B cell (primary cell): ENCODE measurements around the gene PTPRM. TPM values are rescaled to one million over a fixed set of nuclear protein-coding genes. Genes with fewer than 3 reads are reported as not detected.

ENCODE experiments used
- ATAC-seq: fragments of 200-7000 bp; cut with Tn5 transposase; one replicate; pipeline ENCODE4 v1.10.0; 2021; ENCODE audit warnings: low read depth, mild to moderate bottlenecking, moderate number of reproducible peaks, moderate library complexity
- CTCF ChIA-PET: fragments of 350-600 bp; sonication (Branson Sonifier 250); formaldehyde crosslinking; loops from one replicate; lab custom pipeline; 2021; ENCODE audit warnings: antibody characterized with exemption, inconsistent platforms; lab: Charles Lee
- POLR2A ChIA-PET: fragments of 350-600 bp; sonication (Branson Sonifier 250); formaldehyde crosslinking; loops from one replicate; lab custom pipeline; 2021; ENCODE audit warnings: antibody characterized with exemption; lab: Charles Lee
- DNase-seq: peaks from one replicate; pipeline ENCODE4 v3.0.0; 2013
- H2AFZ ChIP-seq: 2 replicates; pipeline ENCODE4 v1.6.1; 2012; ENCODE audit warnings: mild to moderate bottlenecking, low read depth, low read length; ENCODE audit not compliant: insufficient read depth, poor library complexity, severe bottlenecking
- H3K27ac ChIP-seq, 2 donors: 1 replicate in 1 of 2; 2 replicates in 1 of 2; pipeline ENCODE4 v1.5.1; 2012 to 2013; ENCODE audit warnings: low read length in 2 of 2, mild to moderate bottlenecking in 2 of 2, moderate library complexity in 1 of 2
- H3K27me3 ChIP-seq, 4 experiments: fragments of 200-600 bp in 1 of 4; sonication (generic) in 1 of 4; replicated peaks in 1 of 4; 1 replicate in 2 of 4; 2 replicates in 2 of 4; pipeline versions ENCODE4 v1.6.1 to v1.7.0; 2013 to 2016; ENCODE audit warnings: low read length in 3 of 4, mild to moderate bottlenecking in 2 of 4, mixed read lengths in 1 of 4, moderate library complexity in 1 of 4; ENCODE audit not compliant: insufficient read depth in 4 of 4, control insufficient read depth in 3 of 4; ENCODE audit errors: control extremely low read depth in 1 of 4
- H3K36me3 ChIP-seq, 2 experiments: replicated peaks in 1 of 2; 1 replicate in 1 of 2; 2 replicates in 1 of 2; pipeline versions ENCODE4 v1.6.1 to v1.7.1; 2013; ENCODE audit warnings: low read length in 1 of 2; ENCODE audit not compliant: insufficient read depth in 2 of 2, control insufficient read depth in 1 of 2; ENCODE audit errors: control extremely low read depth in 1 of 2, extremely low read depth in 1 of 2
- H3K4me1 ChIP-seq, 2 donors: fragments of 200-600 bp in 1 of 2; sonication (generic) in 1 of 2; 1 replicate in 1 of 2; 2 replicates in 1 of 2; pipeline versions ENCODE4 v1.5.1 to v1.6.1; 2013 to 2017; ENCODE audit warnings: low read length in 2 of 2; ENCODE audit not compliant: control insufficient read depth in 2 of 2, insufficient read depth in 2 of 2
- H3K4me2 ChIP-seq: replicated peaks from 2 replicates; pipeline ENCODE3; 2012; ENCODE audit warnings: mild to moderate bottlenecking, low read depth, low read length; ENCODE audit not compliant: poor library complexity, severe bottlenecking
- H3K4me3 ChIP-seq, 5 experiments: fragments of 200-600 bp in 1 of 5; sonication (generic) in 1 of 5; 1 replicate in 3 of 5; 2 replicates in 2 of 5; pipeline versions ENCODE4 v1.5.1 to v1.7.0; 2011 to 2016; ENCODE audit warnings: low read length in 4 of 5, mild to moderate bottlenecking in 4 of 5, low read depth in 2 of 5, control low read depth in 1 of 5, moderate library complexity in 1 of 5; ENCODE audit not compliant: insufficient read depth in 1 of 5; ENCODE audit errors: control extremely low read depth in 1 of 5, extremely low read depth in 1 of 5
- H3K79me2 ChIP-seq: fragments of 200-600 bp; sonication (generic); one replicate; pipeline ENCODE4 v1.6.0; 2016; ENCODE audit warnings: low read length; ENCODE audit not compliant: control insufficient read depth, insufficient read depth
- H3K9ac ChIP-seq: fragments of 200-600 bp; sonication (generic); 2 replicates; pipeline ENCODE4 v1.6.1; 2017; ENCODE audit warnings: mild to moderate bottlenecking, low read length, moderate library complexity
- H3K9me3 ChIP-seq, 3 donors: one replicate each; pipeline versions ENCODE4 v1.6.1 to v1.7.1; 2013; ENCODE audit warnings: low read length in 2 of 3; ENCODE audit not compliant: control insufficient read depth in 2 of 3, insufficient read depth in 1 of 3; ENCODE audit errors: control extremely low read depth in 1 of 3
- H4K20me1 ChIP-seq: 2 replicates; pipeline ENCODE4 v1.6.0; 2012; ENCODE audit warnings: mild to moderate bottlenecking, low read length; ENCODE audit not compliant: insufficient read depth, control insufficient read depth, poor library complexity, severe bottlenecking
- H3K27ac Mint-ChIP-seq: one replicate; pipeline ENCODE4 v1.8.0; 2021; ENCODE audit warnings: mixed read lengths
- H3K27me3 Mint-ChIP-seq: one replicate; pipeline ENCODE4 v1.8.0; 2021; ENCODE audit warnings: mixed read lengths
- H3K4me1 Mint-ChIP-seq: one replicate; pipeline ENCODE4 v1.8.0; 2021; ENCODE audit warnings: mixed read lengths
- H3K4me3 Mint-ChIP-seq: one replicate; pipeline ENCODE4 v1.8.0; 2021; ENCODE audit warnings: mixed read lengths
- H3K9me3 Mint-ChIP-seq: one replicate; pipeline ENCODE4 v1.8.0; 2022; ENCODE audit warnings: mixed read lengths; ENCODE audit not compliant: insufficient read depth
- EZH2 ChIP-seq: IDR thresholded peaks from 2 replicates; pipeline ENCODE4 v1.6.1; 2012; ENCODE audit warnings: borderline replicate concordance, low read depth, mild to moderate bottlenecking, moderate library complexity, low read length; ENCODE audit not compliant: insufficient read depth, poor library complexity, severe bottlenecking
- WGBS: methylation state at CpG from one replicate; pipeline ENCODE4 v1.1.5; 2013; ENCODE audit warnings: missing lambda C conversion rate; ENCODE audit not compliant: insufficient coverage; 5-methylcytosine and 5-hydroxymethylcytosine counted together
- intact Hi-C: fragments of 100-400 bp; cut with micrococcal nuclease; formaldehyde crosslinking; loops from one replicate; pipeline ENCODE4 v1.10.0; 2022
- polyA plus RNA-seq: library from polyadenylated mRNA; depleted of rRNA; stranded (reverse); fragments of >200 nt; gene quantifications from 2 replicates; pipeline ENCODE4 v1.2.3, GENCODE V29; 2012
- total RNA-seq, 2 donors: library from RNA; stranded (reverse); fragments of 120-200 nt in 1 of 2; gene quantifications; 1 replicate in 1 of 2; 2 replicates in 1 of 2; pipeline versions ENCODE4 v1.2.3 to v1.2.4, GENCODE V29; 2013 to 2022
- TF ChIP-seq, protein P1 (sequence below): fragments of 200-600 bp; IDR thresholded peaks from one replicate; pipeline ENCODE4 v1.8.0; 2022; ENCODE audit warnings: antibody characterized with exemption, mild to moderate bottlenecking

Gene PTPRM
- total and polyA plus RNA-seq, 2 donors (not counting 1 experiment from before 2014, with no cell fraction given) = 0.20 to 0.89 TPM

DNA sequence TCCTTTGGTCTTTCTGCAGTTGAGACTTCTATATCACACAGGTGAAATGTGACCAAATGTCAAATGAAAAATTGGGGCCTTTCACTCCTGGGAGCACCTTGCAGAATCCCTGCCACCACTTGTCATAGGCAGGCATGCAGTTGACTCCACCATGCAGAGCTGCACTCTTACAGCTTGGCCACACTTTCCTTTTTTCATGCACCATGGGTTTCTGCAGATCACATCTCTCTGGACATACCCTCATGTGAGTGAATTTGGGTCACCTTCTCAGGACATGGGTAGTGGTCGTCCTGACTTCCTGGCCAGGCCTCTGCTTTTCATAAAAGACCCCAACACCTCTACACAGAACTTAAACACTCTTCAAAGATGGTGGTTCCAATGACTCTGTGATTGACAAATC lies 887.0 kb downstream of the PTPRM start:
- peaks cover 0 to 2% (median 0%) of the 10 kb centered on the region in 4 experiments for H3K27me3 ChIP-seq
- no peak for TF ChIP-seq EZH2
- TF ChIP-seq, protein P1, sequence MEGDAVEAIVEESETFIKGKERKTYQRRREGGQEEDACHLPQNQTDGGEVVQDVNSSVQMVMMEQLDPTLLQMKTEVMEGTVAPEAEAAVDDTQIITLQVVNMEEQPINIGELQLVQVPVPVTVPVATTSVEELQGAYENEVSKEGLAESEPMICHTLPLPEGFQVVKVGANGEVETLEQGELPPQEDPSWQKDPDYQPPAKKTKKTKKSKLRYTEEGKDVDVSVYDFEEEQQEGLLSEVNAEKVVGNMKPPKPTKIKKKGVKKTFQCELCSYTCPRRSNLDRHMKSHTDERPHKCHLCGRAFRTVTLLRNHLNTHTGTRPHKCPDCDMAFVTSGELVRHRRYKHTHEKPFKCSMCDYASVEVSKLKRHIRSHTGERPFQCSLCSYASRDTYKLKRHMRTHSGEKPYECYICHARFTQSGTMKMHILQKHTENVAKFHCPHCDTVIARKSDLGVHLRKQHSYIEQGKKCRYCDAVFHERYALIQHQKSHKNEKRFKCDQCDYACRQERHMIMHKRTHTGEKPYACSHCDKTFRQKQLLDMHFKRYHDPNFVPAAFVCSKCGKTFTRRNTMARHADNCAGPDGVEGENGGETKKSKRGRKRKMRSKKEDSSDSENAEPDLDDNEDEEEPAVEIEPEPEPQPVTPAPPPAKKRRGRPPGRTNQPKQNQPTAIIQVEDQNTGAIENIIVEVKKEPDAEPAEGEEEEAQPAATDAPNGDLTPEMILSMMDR = no peak
- H2AFZ ChIP-seq = no peak overlapping the region
- CTCF ChIA-PET = no interaction called here
- no peaks in the 10 kb centered on the region for H3K9me3 ChIP-seq
- no CpG with 5 or more reads among the region's 1 CpG for WGBS
- H3K36me3 ChIP-seq = no peaks in the 10 kb centered on the region
- no peak overlapping the region for H3K4me3 Mint-ChIP-seq
- H3K27me3 Mint-ChIP-seq = peaks cover 7% of the 10 kb centered on the region
- no peak overlapping the region for H3K4me3 ChIP-seq
- H4K20me1 ChIP-seq = no peaks in the 10 kb centered on the region
- no peak overlapping the region for H3K4me2 ChIP-seq
- no peaks in the 10 kb centered on the region for H3K4me1 ChIP-seq
- POLR2A ChIA-PET = no interaction called here
- no peaks in the 10 kb centered on the region for H3K9me3 Mint-ChIP-seq
- H3K4me1 Mint-ChIP-seq = no peaks in the 10 kb centered on the region
- no peak overlapping the region for H3K27ac Mint-ChIP-seq
- ATAC-seq (no peak), DNase-seq (no peak)
- no peak overlapping the region for H3K9ac ChIP-seq
- intact Hi-C loops = no loop called here
- H3K79me2 ChIP-seq = no peaks in the 10 kb centered on the region
- H3K27ac ChIP-seq = no peak overlapping the region

DNA sequence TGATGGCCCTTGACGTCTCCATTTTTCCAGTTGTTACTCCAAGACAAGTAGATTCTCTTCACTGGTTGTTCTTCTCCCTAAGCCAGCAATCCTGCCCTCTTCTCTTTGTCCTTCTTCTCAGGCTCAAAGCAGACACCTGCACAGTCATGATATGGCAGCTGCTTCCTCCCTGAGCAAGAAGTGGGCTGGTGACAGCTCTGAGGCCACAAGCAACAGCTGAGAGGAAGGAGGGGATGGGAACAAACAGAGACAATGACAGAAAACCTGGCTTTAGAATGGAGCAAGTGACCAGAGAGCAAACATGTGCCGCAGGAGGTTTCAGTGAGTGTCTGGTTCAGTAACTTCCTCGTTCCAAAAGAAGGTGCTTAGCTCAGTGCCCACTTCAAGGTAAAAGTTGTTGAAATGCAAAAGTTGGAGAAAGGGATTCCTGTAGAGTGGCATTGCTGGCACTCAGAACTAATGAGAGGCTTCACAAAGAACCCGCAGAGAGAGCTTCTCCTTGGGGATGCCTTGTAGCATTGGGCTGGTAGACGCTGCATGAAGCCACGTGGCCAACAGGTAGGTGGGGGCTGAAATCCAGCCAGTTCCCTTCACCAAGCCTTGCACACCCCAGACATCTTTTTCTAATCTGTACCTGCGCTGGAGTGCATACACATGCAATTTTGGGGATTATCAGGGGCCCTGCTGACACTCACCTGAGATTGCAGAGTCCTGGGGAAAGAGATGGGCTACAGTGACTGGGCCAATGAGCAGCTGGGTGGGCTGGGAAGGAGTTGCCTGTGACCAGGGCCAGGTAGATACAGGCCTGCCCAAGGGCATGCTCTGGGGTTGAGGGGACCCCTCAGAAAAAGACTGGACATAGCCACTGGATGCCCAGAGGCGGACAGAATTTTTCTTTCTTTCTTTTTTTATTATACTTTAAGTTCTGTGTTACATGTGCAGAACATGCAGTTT lies 888.8 kb downstream of the PTPRM start:
- no peak overlapping the region for H3K4me3 ChIP-seq
- H3K9ac ChIP-seq = no peak overlapping the region
- H3K9me3 Mint-ChIP-seq = no peaks in the 10 kb centered on the region
- ATAC-seq = no peak
- DNase-seq = no peak
- WGBS = 53% methylated on average over 5 of the region's 8 CpGs
- H3K27me3 Mint-ChIP-seq = peaks cover 3% of the 10 kb centered on the region
- H3K27ac ChIP-seq = no peak overlapping the region
- no peak overlapping the region for H2AFZ ChIP-seq
- TF ChIP-seq, protein P1 = no peak
- TF ChIP-seq EZH2 = no peak
- no peaks in the 10 kb centered on the region for H3K4me1 ChIP-seq
- no peak overlapping the region for H3K4me2 ChIP-seq
- intact Hi-C loops = no loop called here
- H3K79me2 ChIP-seq = no peaks in the 10 kb centered on the region
- H3K27ac Mint-ChIP-seq = no peak overlapping the region
- H3K9me3 ChIP-seq = no peaks in the 10 kb centered on the region
- no peaks in the 10 kb centered on the region for H3K36me3 ChIP-seq
- CTCF ChIA-PET = no interaction called here
- no peaks in the 10 kb centered on the region for H3K4me1 Mint-ChIP-seq
- H3K27me3 ChIP-seq = no peaks in the 10 kb centered on the region
- no peaks in the 10 kb centered on the region for H4K20me1 ChIP-seq
- POLR2A ChIA-PET = no interaction called here
- H3K4me3 Mint-ChIP-seq = no peak overlapping the region
